MG63 (cell line): Measurements from ENCODE around the gene EXOSC7. TPM values are rescaled to one million over a fixed set of nuclear protein-coding genes. Genes with fewer than 3 reads are reported as not detected.

Experiments
- DNase-seq: peaks from one replicate; pipeline ENCODE4 v3.0.0-alpha.2; 2020
- H3K27me3 ChIP-seq: fragments of 250-450 bp; sonication (Bioruptor Pico); 2 replicates; pipeline ENCODE4 v1.5.1; 2020; ENCODE audit warnings: mild to moderate bottlenecking, moderate library complexity
- H3K36me3 ChIP-seq: fragments of 250-450 bp; sonication (Bioruptor Pico); 2 replicates; pipeline ENCODE4 v1.5.1; 2020; ENCODE audit warnings: mild to moderate bottlenecking, moderate library complexity
- H3K4me3 ChIP-seq: fragments of 250-450 bp; sonication (Bioruptor Pico); 2 replicates; pipeline ENCODE4 v1.5.1; 2020; ENCODE audit warnings: mild to moderate bottlenecking, moderate library complexity
- H3K9me3 ChIP-seq: fragments of 250-450 bp; sonication (Bioruptor Pico); 2 replicates; pipeline ENCODE4 v1.5.1; 2020; ENCODE audit warnings: mild to moderate bottlenecking, moderate library complexity
- total RNA-seq: library from RNA; depleted of rRNA; stranded (reverse); fragments of >200 nt; shearing (Covaris generic); gene quantifications from 2 replicates; pipeline ENCODE4 v1.2.3, GENCODE V29; 2014; ENCODE audit warnings: low replicate concordance

EXOSC7 gene
- total RNA-seq, 1 experiment from 2014 or later = 22.4 TPM

- no peaks in the 10 kb centered on the region for H3K9me3 ChIP-seq
- H3K27me3 ChIP-seq = no peaks in the 10 kb centered on the region
- peak; percentile 15 for DNase-seq
- H3K4me3 ChIP-seq = no peak overlapping the region
- no peaks in the 10 kb centered on the region for H3K36me3 ChIP-seq
Observed at GRCh38 chr3:44955917-44956316, 20.1 kb upstream of the EXOSC7 start.

DNA sequence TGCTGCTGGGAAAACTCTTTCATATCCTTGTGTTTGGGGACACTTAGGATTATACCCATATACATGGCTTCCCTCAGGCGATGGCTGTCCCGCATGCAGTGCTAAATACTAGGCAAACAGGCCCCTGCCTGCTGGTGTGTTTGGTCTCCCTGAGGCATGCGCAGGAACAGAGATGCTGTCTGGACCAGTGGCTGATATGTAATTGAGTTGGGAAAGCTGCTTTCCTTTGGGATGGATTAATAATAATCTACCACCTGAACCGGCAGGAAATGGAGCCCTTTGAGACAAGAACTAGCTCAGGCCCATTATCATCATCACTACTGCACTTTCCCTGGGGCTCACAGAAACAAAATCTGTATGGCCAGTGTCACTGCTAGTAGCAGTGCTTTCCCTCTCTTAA lies 18.1 kb upstream of the EXOSC7 start:
- no peaks in the 10 kb centered on the region for H3K9me3 ChIP-seq

DNA sequence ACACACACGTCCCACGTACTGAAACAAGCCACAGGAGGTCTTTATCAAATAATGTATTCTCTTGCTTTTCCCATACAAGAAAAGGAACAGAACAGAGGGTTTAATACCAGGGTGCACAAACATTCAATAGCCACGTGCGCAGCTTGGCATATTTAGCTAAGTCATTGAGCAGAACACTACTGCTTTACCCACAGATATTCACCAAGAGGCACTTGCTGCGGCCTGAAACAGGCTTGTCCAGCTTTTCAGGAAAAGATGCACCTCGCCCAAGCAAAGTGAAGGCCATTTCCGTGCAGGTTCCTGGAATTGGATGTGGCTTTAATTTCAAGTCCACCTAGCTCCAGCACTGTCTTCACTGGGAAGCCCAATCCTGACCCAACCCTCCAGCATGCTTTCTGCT lies 17.7 kb upstream of the EXOSC7 start:
- no peak for DNase-seq
- Histone ChIP-seq H3K36me3 (no peaks in the 10 kb centered on the region), H3K4me3 (no peak overlapping the region), H3K27me3 (no peaks in the 10 kb centered on the region), H3K9me3 (no peaks in the 10 kb centered on the region)

More for the DNA sequence above, 18.1 kb upstream of the EXOSC7 start:
- H3K36me3 ChIP-seq = no peaks in the 10 kb centered on the region
- DNase-seq = no peak
- H3K4me3 ChIP-seq = no peak overlapping the region
- H3K27me3 ChIP-seq = no peaks in the 10 kb centered on the region

DNA sequence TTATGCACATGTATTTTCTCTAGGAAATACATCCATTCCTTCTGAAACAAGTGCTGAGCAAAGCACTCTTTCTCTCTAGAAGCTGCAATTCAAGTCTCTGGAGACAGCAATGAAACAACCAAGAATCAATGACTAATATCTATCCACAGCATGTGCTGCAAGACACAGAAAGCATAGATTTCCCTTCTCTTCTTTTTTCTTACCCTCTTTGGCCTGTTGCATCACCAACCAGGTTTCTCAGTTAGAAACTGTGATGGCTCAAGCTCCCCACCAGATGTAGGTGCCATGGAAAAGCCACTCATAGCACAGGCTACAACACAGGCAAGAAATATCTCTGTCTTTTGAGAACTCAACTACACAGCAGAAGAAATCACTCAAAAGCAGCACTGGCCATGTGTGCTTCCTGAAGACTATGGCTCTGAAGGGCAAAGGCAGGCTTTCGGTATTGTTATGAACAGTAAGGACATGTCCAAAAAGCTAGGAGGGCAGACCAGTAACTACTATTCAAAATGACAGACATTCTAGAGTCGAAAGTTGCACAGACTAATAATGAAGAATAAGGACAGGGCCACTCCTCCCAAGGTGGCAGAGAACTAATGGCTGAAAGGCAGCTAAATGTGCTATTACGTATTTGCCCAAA lies 15.5 kb upstream of the EXOSC7 start:
- DNase-seq = no peak
- H3K4me3 ChIP-seq = no peak overlapping the region
- no peaks in the 10 kb centered on the region for H3K27me3 ChIP-seq
- H3K9me3 ChIP-seq = no peaks in the 10 kb centered on the region
- H3K36me3 ChIP-seq = no peaks in the 10 kb centered on the region

DNA sequence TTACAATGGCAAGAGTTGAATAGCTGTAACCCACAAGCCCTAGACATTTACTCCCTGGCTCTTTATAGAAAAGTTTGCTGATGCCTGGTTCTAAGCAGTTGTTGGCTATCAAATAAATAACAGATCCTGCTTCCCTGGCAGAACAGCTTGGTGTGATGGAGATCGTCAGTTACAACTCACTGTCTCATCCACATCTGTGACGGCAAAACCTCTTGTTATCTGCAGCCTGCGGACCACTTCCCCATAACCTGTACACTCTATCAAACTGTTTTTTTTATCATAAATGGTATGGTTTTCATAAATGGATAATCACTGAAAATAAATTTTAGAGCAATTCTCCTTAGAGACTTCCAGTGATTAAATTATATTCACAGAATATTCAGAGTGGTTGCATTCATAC lies 14.2 kb upstream of the EXOSC7 start:
- Histone ChIP-seq H3K27me3 (no peaks in the 10 kb centered on the region), H3K36me3 (no peaks in the 10 kb centered on the region)
- DNase-seq = no peak

GRCh38 chr3:44962621-44963393 lies 13.2 kb upstream of the EXOSC7 start:
- no peaks in the 10 kb centered on the region for H3K27me3 ChIP-seq
- H3K36me3 ChIP-seq = no peaks in the 10 kb centered on the region
- no peak overlapping the region for H3K4me3 ChIP-seq
- no peaks in the 10 kb centered on the region for H3K9me3 ChIP-seq
- DNase-seq = no peak

More for the DNA sequence above, 14.2 kb upstream of the EXOSC7 start:
- Histone ChIP-seq H3K4me3 (no peak overlapping the region), H3K9me3 (no peaks in the 10 kb centered on the region)

GRCh38 chr3:44963571-44964325 lies 12.3 kb upstream of the EXOSC7 start:
- Histone ChIP-seq H3K27me3 (no peaks in the 10 kb centered on the region), H3K36me3 (no peaks in the 10 kb centered on the region), H3K4me3 (no peak overlapping the region), H3K9me3 (no peaks in the 10 kb centered on the region)
- no peak for DNase-seq

GRCh38 chr3:44965165-44965564 lies 10.9 kb upstream of the EXOSC7 start:
- no peak for DNase-seq
- Histone ChIP-seq H3K4me3 (no peak overlapping the region), H3K36me3 (no peaks in the 10 kb centered on the region), H3K9me3 (no peaks in the 10 kb centered on the region), H3K27me3 (no peaks in the 10 kb centered on the region)

- H3K4me3 ChIP-seq = no peak overlapping the region
- no peaks in the 10 kb centered on the region for H3K9me3 ChIP-seq
- no peaks in the 10 kb centered on the region for H3K36me3 ChIP-seq
- no peaks in the 10 kb centered on the region for H3K27me3 ChIP-seq
- no peak for DNase-seq
Observed at GRCh38 chr3:44966795-44967278, 9.2 kb upstream of the EXOSC7 start.

DNA sequence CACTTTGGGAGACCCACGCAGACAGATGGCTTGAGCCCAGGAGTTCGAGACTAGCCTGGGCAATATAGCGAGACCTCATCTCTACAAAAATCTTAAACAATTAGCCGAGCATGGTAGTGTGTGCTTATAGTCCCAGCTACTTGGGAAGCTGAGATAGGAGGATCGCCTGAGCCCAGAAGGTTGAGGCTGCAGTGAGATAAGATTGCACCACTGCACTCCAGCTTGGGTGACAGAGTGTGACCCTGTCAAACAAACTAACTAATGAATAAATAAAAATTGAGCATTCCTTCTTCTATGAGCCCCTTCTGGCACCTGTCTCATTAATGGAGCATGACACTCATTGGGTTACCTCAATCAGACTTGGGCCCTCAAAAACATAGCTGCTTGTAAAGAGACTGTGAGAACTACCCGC lies 7.6 kb upstream of the EXOSC7 start:
- Histone ChIP-seq H3K4me3 (no peak overlapping the region), H3K9me3 (no peaks in the 10 kb centered on the region), H3K36me3 (no peaks in the 10 kb centered on the region), H3K27me3 (no peaks in the 10 kb centered on the region)
- DNase-seq = no peak

- no peak overlapping the region for H3K4me3 ChIP-seq
- H3K36me3 ChIP-seq = no peaks in the 10 kb centered on the region
- DNase-seq = no peak
- no peaks in the 10 kb centered on the region for H3K9me3 ChIP-seq
- no peaks in the 10 kb centered on the region for H3K27me3 ChIP-seq
Observed at GRCh38 chr3:44969154-44969827, 6.8 kb upstream of the EXOSC7 start.

GRCh38 chr3:44969828-44970179 lies 6.2 kb upstream of the EXOSC7 start:
- Histone ChIP-seq H3K27me3 (no peaks in the 10 kb centered on the region), H3K4me3 (no peak overlapping the region), H3K36me3 (no peaks in the 10 kb centered on the region), H3K9me3 (no peaks in the 10 kb centered on the region)
- no peak for DNase-seq

GRCh38 chr3:44970926-44971490 lies 5.0 kb upstream of the EXOSC7 start:
- Histone ChIP-seq H3K4me3 (no peak overlapping the region), H3K9me3 (no peaks in the 10 kb centered on the region), H3K27me3 (no peaks in the 10 kb centered on the region), H3K36me3 (no peaks in the 10 kb centered on the region)
- DNase-seq = no peak

DNA sequence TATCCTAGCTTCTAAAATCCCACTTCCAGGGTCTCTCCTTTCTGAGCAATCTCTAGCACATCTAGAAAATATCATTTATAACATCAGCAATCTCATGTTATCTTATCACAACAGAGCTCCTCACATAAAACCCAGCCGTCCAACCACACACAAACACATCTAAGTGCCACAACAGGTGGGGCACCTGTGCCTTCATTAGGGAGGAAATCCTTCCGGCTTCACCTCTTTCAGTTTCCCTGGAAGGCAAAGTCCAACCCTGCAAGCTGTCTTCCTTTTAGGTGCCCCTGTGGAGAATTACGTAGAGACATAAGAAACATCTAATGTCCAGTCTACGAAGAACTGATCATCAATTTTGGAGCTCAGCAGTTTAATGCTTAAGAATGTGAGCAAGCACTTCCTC lies 1.6 kb upstream of the EXOSC7 start:
- no peak overlapping the region for H3K4me3 ChIP-seq
- no peak for DNase-seq
- no peaks in the 10 kb centered on the region for H3K27me3 ChIP-seq
- no peaks in the 10 kb centered on the region for H3K9me3 ChIP-seq
- no peaks in the 10 kb centered on the region for H3K36me3 ChIP-seq

- Histone ChIP-seq H3K36me3 (no peaks in the 10 kb centered on the region), H3K27me3 (no peaks in the 10 kb centered on the region), H3K9me3 (no peaks in the 10 kb centered on the region), H3K4me3 (no peak overlapping the region)
- DNase-seq = no peak
Observed at GRCh38 chr3:44981220-44981619, 5.2 kb downstream of the EXOSC7 start.

- Histone ChIP-seq H3K27me3 (no peaks in the 10 kb centered on the region), H3K4me3 (no peak overlapping the region), H3K36me3 (no peaks in the 10 kb centered on the region), H3K9me3 (no peaks in the 10 kb centered on the region)
- DNase-seq = no peak
Observed at GRCh38 chr3:44981751-44982150, 5.7 kb downstream of the EXOSC7 start.

DNA sequence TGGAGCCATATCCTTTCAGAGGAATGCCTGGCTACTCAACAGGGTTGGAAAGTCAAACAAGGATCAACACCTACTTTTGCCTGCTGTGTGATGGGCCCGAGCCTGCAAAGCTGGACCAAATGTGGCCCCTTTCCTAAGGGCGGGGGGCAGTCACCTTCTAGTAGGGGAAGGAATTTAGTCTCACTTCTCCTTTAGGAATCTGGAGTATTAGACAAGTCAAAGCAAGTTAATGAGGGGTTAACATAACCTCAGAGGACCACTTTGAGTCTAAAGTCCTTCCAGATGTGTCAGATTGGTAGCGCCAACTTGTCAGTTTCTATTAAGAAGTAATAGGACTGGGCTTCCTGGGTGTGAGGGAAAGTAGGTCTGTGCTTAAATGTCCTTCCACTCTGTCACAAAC lies 6.8 kb downstream of the EXOSC7 start:
- no peaks in the 10 kb centered on the region for H3K27me3 ChIP-seq
- no peak overlapping the region for H3K4me3 ChIP-seq
- H3K9me3 ChIP-seq = no peaks in the 10 kb centered on the region
- no peaks in the 10 kb centered on the region for H3K36me3 ChIP-seq
- DNase-seq = no peak
